K562 (cell line): ENCODE measurements around the gene TP73. TPM values are rescaled to one million over a fixed set of nuclear protein-coding genes. Genes with fewer than 3 reads are reported as not detected.

Experiments
- ATAC-seq: fragments of 200-7000 bp; cut with Tn5 transposase; 3 replicates; pipeline ENCODE4 v1.9.1; 2020; ENCODE audit warnings: moderate library complexity
- BruUV-seq: library from RNA; stranded (reverse); fragments of 400-500 nt; replicated peaks from 2 replicates; lab custom pipeline; 2021; lab: Mats Ljungman, UMichigan
- CTCF ChIA-PET: fragments of 300-600 bp; formaldehyde crosslinking; extraction: SDS; loops from one replicate; lab custom pipeline; 2021; ENCODE audit warnings: low intra/inter-chr PET ratio; lab: Yijun Ruan, JAX
- POLR2A ChIA-PET: fragments of 300-600, 350-650 bp; sonication (Branson Sonifier 250); formaldehyde crosslinking; extraction: SDS; loops from one replicate; lab custom pipeline; 2021; ENCODE audit warnings: antibody characterized with exemption, inconsistent platforms; lab: Yijun Ruan, JAX
- DNase-seq, 4 experiments: peaks; one replicate each; pipeline versions ENCODE4 v3.0.0 to v3.0.0-alpha.2; 2011 to 2018; ENCODE audit warnings: low spot score in 3 of 4, mixed read lengths in 3 of 4; ENCODE audit errors: extremely low read depth in 1 of 4
- FAIRE-seq: peaks from 2 replicates; lab custom pipeline; 2011; peaks lifted over from hg19 to GRCh38; lab: Jason Lieb, UNC
- H2AFZ ChIP-seq: 2 replicates; pipeline ENCODE4 v1.6.0; 2011; ENCODE audit warnings: low read depth, low read length, control low read depth, inconsistent platforms
- H3K27ac ChIP-seq: fragments of 200-600 bp; 3 replicates; pipeline ENCODE4 v1.8.0; 2011; ENCODE audit warnings: low read depth, mild to moderate bottlenecking, control low read depth, inconsistent platforms, low read length, moderate library complexity, mixed read lengths; ENCODE audit errors: extremely low read depth
- H3K27me3 ChIP-seq, 2 experiments: fragments of 300-600 bp in 1 of 2; 2 replicates in 1 of 2; 3 replicates in 1 of 2; pipeline versions ENCODE4 v1.6.0 to v1.8.0; 2011; ENCODE audit warnings: inconsistent platforms in 2 of 2, low read length in 2 of 2, mild to moderate bottlenecking in 1 of 2, mixed read lengths in 1 of 2, moderate library complexity in 1 of 2; ENCODE audit not compliant: control insufficient read depth in 2 of 2, insufficient read depth in 2 of 2
- H3K36me3 ChIP-seq: fragments of 300-600 bp; 3 replicates; pipeline ENCODE4 v1.8.0; 2011; ENCODE audit warnings: mild to moderate bottlenecking, low read length, inconsistent platforms; ENCODE audit not compliant: control insufficient read depth, insufficient read depth
- H3K4me1 ChIP-seq, 2 experiments: fragments of 200-600 bp in 1 of 2; replicated peaks in 1 of 2; 2 replicates in 1 of 2; 3 replicates in 1 of 2; pipeline versions ENCODE4 v1.5.1 to v1.8.0; 2011; ENCODE audit warnings: inconsistent platforms in 2 of 2, low read length in 2 of 2, mild to moderate bottlenecking in 1 of 2, mixed read lengths in 1 of 2, moderate library complexity in 1 of 2; ENCODE audit not compliant: control insufficient read depth in 2 of 2, insufficient read depth in 2 of 2
- H3K4me2 ChIP-seq: 2 replicates; pipeline ENCODE4 v1.6.1; 2011; ENCODE audit warnings: low read length, control low read depth, inconsistent platforms, mixed read lengths; ENCODE audit not compliant: insufficient read depth
- H3K4me3 ChIP-seq: fragments of 200-600 bp; sonication (generic), shearing (Covaris generic); 2 replicates; pipeline ENCODE4 v1.5.1; 2016; ENCODE audit warnings: control low read depth, inconsistent platforms
- H3K79me2 ChIP-seq: fragments of 200-600 bp; 3 replicates; pipeline ENCODE4 v1.8.0; 2011; ENCODE audit warnings: low read length, inconsistent platforms; ENCODE audit not compliant: control insufficient read depth, insufficient read depth
- H3K9ac ChIP-seq, 2 experiments: 2 replicates each; pipeline versions ENCODE4 v1.6.0 to v1.6.1; 2011; ENCODE audit warnings: low read depth in 2 of 2, low read length in 2 of 2, control low read depth in 1 of 2, inconsistent platforms in 1 of 2, mild to moderate bottlenecking in 1 of 2, mixed read lengths in 1 of 2; ENCODE audit not compliant: insufficient read depth in 1 of 2
- H3K9me1 ChIP-seq: one replicate; pipeline ENCODE4 v1.6.0; 2011; ENCODE audit warnings: inconsistent platforms, mild to moderate bottlenecking, low read length, moderate library complexity; ENCODE audit not compliant: control insufficient read depth, insufficient read depth
- H3K9me3 ChIP-seq: replicated peaks from 2 replicates; pipeline ENCODE4 v1.5.1; 2011; ENCODE audit warnings: low read depth, low read length, inconsistent platforms; ENCODE audit not compliant: control insufficient read depth, insufficient read depth
- H4K20me1 ChIP-seq: replicated peaks from 2 replicates; pipeline ENCODE4 v1.6.1; 2011; ENCODE audit warnings: low read length, inconsistent platforms, mixed read lengths; ENCODE audit not compliant: control insufficient read depth, insufficient read depth
- CHD4 ChIP-seq: fragments of 200-600 bp; sonication (generic); IDR thresholded peaks from 3 replicates; pipeline ENCODE4 v1.6.1; 2012; ENCODE audit warnings: low read depth, mild to moderate bottlenecking, mixed read lengths, low read length, inconsistent platforms; ENCODE audit not compliant: insufficient read depth, insufficient replicate concordance, poor library complexity, severe bottlenecking
- DNMT1 ChIP-seq: fragments of 450-650 bp; IDR thresholded peaks from 2 replicates; pipeline ENCODE4 v1.6.1; 2016; ENCODE audit warnings: antibody characterized with exemption, mild to moderate bottlenecking
- HIVEP1 ChIP-seq: fragments of 250-450 bp; sonication (Bioruptor Pico); IDR thresholded peaks from 2 replicates; pipeline ENCODE4 v1.4.0; 2020; ENCODE audit warnings: mild to moderate bottlenecking
- ILF3 ChIP-seq: fragments of 450-650 bp; IDR thresholded peaks from 2 replicates; pipeline ENCODE4 v1.6.1; 2018; ENCODE audit warnings: antibody characterized with exemption, mild to moderate bottlenecking, moderate library complexity, borderline replicate concordance
- KLF6 ChIP-seq: fragments of 250-450 bp; sonication (Bioruptor Pico); IDR thresholded peaks from 2 replicates; pipeline ENCODE4 v1.4.0; 2020; ENCODE audit warnings: mild to moderate bottlenecking, moderate library complexity, borderline replicate concordance
- MBD2 ChIP-seq: sonication (generic); IDR thresholded peaks from 2 replicates; pipeline ENCODE4 v1.6.1; 2016; ENCODE audit warnings: low read depth, borderline replicate concordance
- NBN ChIP-seq: fragments of 450-650 bp; IDR thresholded peaks from 2 replicates; pipeline ENCODE4 v1.6.1; 2016; ENCODE audit warnings: low read depth, mild to moderate bottlenecking
- NFATC3 ChIP-seq: fragments of 450-650 bp; IDR thresholded peaks from 2 replicates; pipeline ENCODE4 v1.6.1; 2017; ENCODE audit warnings: mild to moderate bottlenecking
- RBM22 ChIP-seq: fragments of 200-400 bp; formaldehyde crosslinking; IDR thresholded peaks from 2 replicates; pipeline ENCODE4 v1.6.1; 2018; ENCODE audit warnings: low read length, low read depth; ENCODE audit not compliant: poor library complexity, severe bottlenecking
- TRIM28 ChIP-seq: fragments of 450-650 bp; IDR thresholded peaks from 2 replicates; pipeline ENCODE4 v1.6.1; 2017
- ZBTB2 ChIP-seq: fragments of 450-650 bp; IDR thresholded peaks from 2 replicates; pipeline ENCODE4 v1.6.1; 2016; ENCODE audit warnings: antibody characterized with exemption
- ZNF184 ChIP-seq: sonication (generic); formaldehyde crosslinking; IDR thresholded peaks from 2 replicates; pipeline ENCODE4 v1.5.0; 2020; ENCODE audit warnings: missing genetic modification reagents
- ZNF282 ChIP-seq: sonication (generic); formaldehyde crosslinking; IDR thresholded peaks from 2 replicates; pipeline ENCODE4 v1.8.1; 2023; ENCODE audit warnings: missing genetic modification reagents
- ZNF431 ChIP-seq: sonication (generic); formaldehyde crosslinking; IDR thresholded peaks from 2 replicates; pipeline ENCODE4 v1.8.0; 2022; ENCODE audit warnings: mild to moderate bottlenecking, missing genetic modification reagents
- WGBS: fragments of 100-300 bp; shearing (Covaris generic); methylation state at CpG from one replicate; pipeline ENCODE4 v1.1.6; 2016; ENCODE audit warnings: low coverage, mixed read lengths; ENCODE audit not compliant: insufficient coverage; ENCODE audit errors: missing lambda C conversion rate; 5-methylcytosine and 5-hydroxymethylcytosine counted together
- in situ Hi-C: fragments of 300-500 bp; cut with MboI; formaldehyde crosslinking; loops from 4 replicates; pipeline ENCODE4 v1.15.0; 2018; ENCODE audit warnings: inconsistent platforms, mixed read lengths
- intact Hi-C: fragments of 100-400 bp; cut with micrococcal nuclease; formaldehyde crosslinking; loops from 2 replicates; pipeline ENCODE4 v1.14.2; 2022
- polyA plus RNA-seq, 8 experiments: library from polyadenylated mRNA; depleted of rRNA in 4 of 8; stranded (reverse) in 5 of 8; unstranded in 3 of 8; fragments of >200 nt; fragmentation: Nextera tagmentation in 2 of 8; fragmentation: Illumina TruSeq in 1 of 8; extraction: Ambion mirVana in 2 of 8; extraction: Trizol in 1 of 8; gene quantifications; 2 replicates each; pipeline versions ENCODE4 v1.2.1 to v1.2.3, GENCODE V29; 2011 to 2014; ENCODE audit warnings: inconsistent platforms in 1 of 8, missing spikeins in 1 of 8
- total RNA-seq, 7 experiments: library from RNA; depleted of rRNA in 6 of 7; stranded (reverse); fragments of >200 nt in 6 of 7; fragmentation: Illumina TruSeq in 2 of 7; extraction: Trizol in 2 of 7; gene quantifications; 2 replicates each; pipeline versions ENCODE4 v1.2.1 to v1.2.3, GENCODE V29; 2011 to 2021; ENCODE audit warnings: low replicate concordance in 1 of 7
- TF ChIP-seq, protein P1 (sequence below): fragments of 450-650 bp; IDR thresholded peaks from 2 replicates; pipeline ENCODE4 v1.6.1; 2016; ENCODE audit warnings: borderline replicate concordance
- TF ChIP-seq, protein P2 (sequence below): fragments of 250-450 bp; sonication (Bioruptor Pico); IDR thresholded peaks from 2 replicates; pipeline ENCODE4 v1.4.0; 2020; ENCODE audit warnings: borderline replicate concordance
- TF ChIP-seq, protein P3 (sequence below): fragments of 250-450 bp; sonication (Bioruptor Pico); IDR thresholded peaks from 2 replicates; pipeline ENCODE4 v1.8.0; 2022; ENCODE audit warnings: moderate library complexity, mild to moderate bottlenecking, inconsistent platforms

The TP73 gene
- total and polyA plus RNA-seq, 9 of the 15 experiments (the other 6 are each of a cell fraction or from before 2014, with no cell fraction given), result 0.07 to 1.6 (median 0.40) TPM; not detected in 2

DNA sequence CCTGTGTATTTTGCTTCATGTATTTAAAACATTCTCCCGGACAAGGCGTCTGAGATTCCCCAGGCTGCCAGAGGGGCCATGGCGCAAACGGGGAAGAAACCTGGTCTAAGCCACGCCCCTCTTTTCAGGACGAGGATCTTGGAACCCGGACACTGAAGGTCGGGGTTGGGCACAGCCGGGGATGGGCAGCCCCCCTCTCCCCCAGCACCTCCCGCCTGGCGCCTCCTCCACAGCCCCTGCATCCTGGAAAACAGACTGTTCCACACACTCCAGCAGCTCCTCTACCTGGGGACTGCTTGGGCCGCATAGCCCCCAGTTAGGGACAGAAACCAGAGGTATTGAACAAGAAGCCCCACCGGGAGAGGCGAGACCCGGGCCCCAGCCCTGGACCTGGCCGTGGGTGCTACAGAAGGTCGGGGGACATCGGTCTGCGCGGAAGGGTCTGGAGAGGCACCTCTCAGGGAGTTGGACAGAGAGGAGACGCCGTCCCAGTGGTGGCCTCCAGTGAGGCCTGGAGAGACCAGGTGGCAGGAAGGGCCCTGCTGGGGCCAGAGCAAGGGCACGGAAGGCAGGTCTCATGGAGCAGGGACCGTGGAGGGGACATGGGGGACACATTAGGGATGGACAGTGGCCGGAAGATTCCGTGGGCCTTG, 5.4 kb downstream of the TP73 start (continued):
- no peak for TF ChIP-seq CHD4
- no peak for TF ChIP-seq NBN
- no peak for TF ChIP-seq MBD2

DNA sequence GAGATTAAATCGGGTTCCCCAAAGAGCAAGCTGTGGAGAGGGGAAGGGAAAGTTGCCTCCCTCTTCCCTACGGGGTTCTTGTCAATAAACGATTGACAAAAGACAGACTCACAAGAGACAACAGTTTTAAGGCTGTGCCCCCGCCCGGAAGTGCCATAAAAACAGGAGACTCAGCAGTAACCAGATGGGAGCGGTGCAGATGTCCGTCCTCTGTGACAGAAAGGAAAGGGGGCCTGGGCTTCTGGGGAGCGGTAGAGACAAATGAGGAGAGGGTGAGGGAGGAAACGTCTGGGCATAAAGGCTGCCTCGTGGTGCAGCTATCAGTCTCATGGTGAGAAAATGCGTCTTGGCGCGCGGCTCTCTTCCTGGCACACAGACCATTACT, 5.9 kb downstream of the TP73 start:
- Histone ChIP-seq H3K4me2 (no peak overlapping the region), H3K4me1 (peaks cover 3 to 6% of the 10 kb centered on the region in 2 experiments; a peak in 4 of 5 replicates), H3K27ac (no peak overlapping the region), H3K36me3 (no peaks in the 10 kb centered on the region), H3K4me3 (no peak overlapping the region), H3K9ac (no peak overlapping the region), H3K9me3 (no peaks in the 10 kb centered on the region), H3K27me3 (peaks cover 52 to 67% of the 10 kb centered on the region in 2 experiments), H2AFZ (no peak overlapping the region), H4K20me1 (peaks cover 3% of the 10 kb centered on the region), H3K9me1 (no peaks in the 10 kb centered on the region), H3K79me2 (no peaks in the 10 kb centered on the region)
- FAIRE-seq (no peak), DNase-seq (no peak), ATAC-seq (no peak)
- CTCF ChIA-PET, result no interaction called here
- no TSS peak for BruUV-seq
- intact Hi-C loops (no loop called here), in situ Hi-C loops (no loop called here)
- WGBS, result 27% methylated on average over 14 of the region's 14 CpGs
- POLR2A ChIA-PET, result interaction anchor here (0.6 kb wide), 1 partner anchor 188 kb away, joined by 3 read pairs; no protein-coding TSS in a partner anchor
- TF ChIP-seq, protein P1, sequence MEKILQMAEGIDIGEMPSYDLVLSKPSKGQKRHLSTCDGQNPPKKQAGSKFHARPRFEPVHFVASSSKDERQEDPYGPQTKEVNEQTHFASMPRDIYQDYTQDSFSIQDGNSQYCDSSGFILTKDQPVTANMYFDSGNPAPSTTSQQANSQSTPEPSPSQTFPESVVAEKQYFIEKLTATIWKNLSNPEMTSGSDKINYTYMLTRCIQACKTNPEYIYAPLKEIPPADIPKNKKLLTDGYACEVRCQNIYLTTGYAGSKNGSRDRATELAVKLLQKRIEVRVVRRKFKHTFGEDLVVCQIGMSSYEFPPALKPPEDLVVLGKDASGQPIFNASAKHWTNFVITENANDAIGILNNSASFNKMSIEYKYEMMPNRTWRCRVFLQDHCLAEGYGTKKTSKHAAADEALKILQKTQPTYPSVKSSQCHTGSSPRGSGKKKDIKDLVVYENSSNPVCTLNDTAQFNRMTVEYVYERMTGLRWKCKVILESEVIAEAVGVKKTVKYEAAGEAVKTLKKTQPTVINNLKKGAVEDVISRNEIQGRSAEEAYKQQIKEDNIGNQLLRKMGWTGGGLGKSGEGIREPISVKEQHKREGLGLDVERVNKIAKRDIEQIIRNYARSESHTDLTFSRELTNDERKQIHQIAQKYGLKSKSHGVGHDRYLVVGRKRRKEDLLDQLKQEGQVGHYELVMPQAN, result no peak
- TF ChIP-seq NFATC3, result no peak
- no peak for TF ChIP-seq RBM22
- TF ChIP-seq ZNF282, result no peak
- TF ChIP-seq, protein P2, sequence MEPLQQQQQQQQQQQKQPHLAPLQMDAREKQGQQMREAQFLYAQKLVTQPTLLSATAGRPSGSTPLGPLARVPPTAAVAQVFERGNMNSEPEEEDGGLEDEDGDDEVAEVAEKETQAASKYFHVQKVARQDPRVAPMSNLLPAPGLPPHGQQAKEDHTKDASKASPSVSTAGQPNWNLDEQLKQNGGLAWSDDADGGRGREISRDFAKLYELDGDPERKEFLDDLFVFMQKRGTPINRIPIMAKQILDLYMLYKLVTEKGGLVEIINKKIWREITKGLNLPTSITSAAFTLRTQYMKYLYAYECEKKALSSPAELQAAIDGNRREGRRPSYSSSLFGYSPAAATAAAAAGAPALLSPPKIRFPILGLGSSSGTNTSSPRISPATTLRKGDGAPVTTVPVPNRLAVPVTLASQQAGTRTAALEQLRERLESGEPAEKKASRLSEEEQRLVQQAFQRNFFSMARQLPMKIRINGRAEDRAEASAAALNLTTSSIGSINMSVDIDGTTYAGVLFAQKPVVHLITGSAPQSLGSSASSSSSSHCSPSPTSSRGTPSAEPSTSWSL, result no peak
- no peak for TF ChIP-seq KLF6 (CRISPR knock-in tag)
- no peak for TF ChIP-seq HIVEP1 (CRISPR knock-in tag)
- no peak for TF ChIP-seq ZNF184
- no peak for TF ChIP-seq ZNF431
- no peak for TF ChIP-seq TRIM28
- no peak for TF ChIP-seq ZBTB2
- TF ChIP-seq, protein P3, sequence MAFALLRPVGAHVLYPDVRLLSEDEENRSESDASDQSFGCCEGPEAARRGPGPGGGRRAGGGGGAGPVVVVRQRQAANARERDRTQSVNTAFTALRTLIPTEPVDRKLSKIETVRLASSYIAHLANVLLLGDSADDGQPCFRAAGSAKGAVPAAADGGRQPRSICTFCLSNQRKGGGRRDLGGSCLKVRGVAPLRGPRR (CRISPR knock-in tag), result no peak
- no peak for TF ChIP-seq ILF3
- TF ChIP-seq DNMT1, result no peak
